OCI-LY7 (cell line): ENCODE data around the gene C1orf226.

Source experiments
- EZH2phosphoT487 ChIP-seq: fragments of 200-600 bp; sonication (generic); IDR thresholded peaks from 2 replicates; pipeline ENCODE4 v1.6.1; 2018; ENCODE audit warnings: low read depth, borderline replicate concordance, mild to moderate bottlenecking, mixed run types, antibody characterized with exemption, low read length, moderate library complexity, mixed read lengths
- TF ChIP-seq, protein P1 (sequence below): fragments of 200-600 bp; sonication (generic); conservative IDR thresholded peaks from 2 replicates; pipeline ENCODE4 v1.5.1; 2014; ENCODE audit warnings: mild to moderate bottlenecking, antibody characterized with exemption, low read length, moderate library complexity, mixed read lengths

DNA sequence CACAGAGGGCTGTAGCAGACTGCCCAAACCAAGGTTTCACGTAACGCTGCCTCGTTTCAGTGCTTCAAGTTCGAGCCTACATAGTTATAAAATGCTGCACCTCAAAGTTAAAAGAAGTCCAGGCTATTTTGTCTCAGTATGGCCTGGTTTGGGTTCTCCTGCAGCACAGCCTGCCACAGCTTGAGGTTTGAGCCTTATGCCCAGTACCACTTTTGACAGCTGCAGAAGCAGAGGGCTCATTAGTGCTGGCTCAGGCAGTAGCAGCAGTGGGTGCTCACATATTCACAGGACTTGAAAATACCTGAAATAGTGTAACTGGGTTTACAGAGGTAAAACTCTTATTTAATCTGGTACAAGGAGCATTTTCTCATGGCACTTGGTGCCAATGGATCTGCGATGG lies 20.2 kb upstream of the C1orf226 start:
- TF ChIP-seq, protein P1, sequence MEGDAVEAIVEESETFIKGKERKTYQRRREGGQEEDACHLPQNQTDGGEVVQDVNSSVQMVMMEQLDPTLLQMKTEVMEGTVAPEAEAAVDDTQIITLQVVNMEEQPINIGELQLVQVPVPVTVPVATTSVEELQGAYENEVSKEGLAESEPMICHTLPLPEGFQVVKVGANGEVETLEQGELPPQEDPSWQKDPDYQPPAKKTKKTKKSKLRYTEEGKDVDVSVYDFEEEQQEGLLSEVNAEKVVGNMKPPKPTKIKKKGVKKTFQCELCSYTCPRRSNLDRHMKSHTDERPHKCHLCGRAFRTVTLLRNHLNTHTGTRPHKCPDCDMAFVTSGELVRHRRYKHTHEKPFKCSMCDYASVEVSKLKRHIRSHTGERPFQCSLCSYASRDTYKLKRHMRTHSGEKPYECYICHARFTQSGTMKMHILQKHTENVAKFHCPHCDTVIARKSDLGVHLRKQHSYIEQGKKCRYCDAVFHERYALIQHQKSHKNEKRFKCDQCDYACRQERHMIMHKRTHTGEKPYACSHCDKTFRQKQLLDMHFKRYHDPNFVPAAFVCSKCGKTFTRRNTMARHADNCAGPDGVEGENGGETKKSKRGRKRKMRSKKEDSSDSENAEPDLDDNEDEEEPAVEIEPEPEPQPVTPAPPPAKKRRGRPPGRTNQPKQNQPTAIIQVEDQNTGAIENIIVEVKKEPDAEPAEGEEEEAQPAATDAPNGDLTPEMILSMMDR: no peak
- no peak for TF ChIP-seq EZH2phosphoT487
